Muscle layer of colon (tissue), 2 donors: ENCODE data around the gene PROKR1.

ENCODE experiments used
- H3K27ac ChIP-seq: one replicate; pipeline ENCODE4 v1.7.0; 2013; ENCODE audit warnings: low read depth, mild to moderate bottlenecking, low read length, moderate library complexity
- H3K27me3 ChIP-seq, 2 donors: one replicate each; pipeline ENCODE4 v1.7.0; 2013; ENCODE audit warnings: low read length in 2 of 2, mild to moderate bottlenecking in 2 of 2; ENCODE audit not compliant: insufficient read depth in 2 of 2, control insufficient read depth in 1 of 2
- H3K36me3 ChIP-seq: one replicate; pipeline ENCODE4 v1.7.0; 2013; ENCODE audit warnings: mild to moderate bottlenecking, low read length; ENCODE audit not compliant: insufficient read depth
- H3K4me1 ChIP-seq: one replicate; pipeline ENCODE4 v1.7.0; 2013; ENCODE audit warnings: mild to moderate bottlenecking, low read length; ENCODE audit not compliant: insufficient read depth
- H3K4me3 ChIP-seq, 2 donors: one replicate each; pipeline ENCODE4 v1.7.0; 2013; ENCODE audit warnings: low read length in 2 of 2, low read depth in 1 of 2, mild to moderate bottlenecking in 1 of 2, moderate library complexity in 1 of 2
- H3K9ac ChIP-seq: one replicate; pipeline ENCODE4 v1.7.0; 2013; ENCODE audit warnings: low read length
- H3K9me3 ChIP-seq: one replicate; pipeline ENCODE4 v1.7.0; 2013; ENCODE audit warnings: mild to moderate bottlenecking, low read length
- donor health status: abdominal sarcoma.
- donor health status: Adenocarcinoma of cecum.

Gene PROKR1

DNA sequence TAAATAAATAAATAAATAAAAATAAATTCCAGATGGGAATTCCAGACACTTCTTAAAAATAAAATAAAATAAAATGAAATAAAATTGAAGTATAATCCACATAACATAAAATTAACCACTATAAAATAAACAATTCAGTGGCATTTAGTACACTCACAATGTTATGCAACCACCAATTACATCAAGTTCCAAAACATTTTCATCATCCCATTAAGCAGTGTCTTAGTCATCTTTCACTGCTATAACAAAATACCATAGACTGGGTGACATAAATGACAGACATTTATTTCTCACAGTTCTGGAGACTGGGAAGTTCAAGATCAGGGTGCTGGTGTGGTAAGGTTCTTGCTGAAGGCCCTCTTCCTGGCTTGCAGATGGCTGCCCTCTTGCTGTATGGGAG is 22.6 kb upstream of the PROKR1 start:
- H3K27me3 ChIP-seq, result no peaks in the 10 kb centered on the region
- no peak overlapping the region for H3K4me3 ChIP-seq
- H3K9ac ChIP-seq, result no peak overlapping the region
- H3K36me3 ChIP-seq, result no peaks in the 10 kb centered on the region
- H3K27ac ChIP-seq, result no peak overlapping the region
- H3K9me3 ChIP-seq, result no peaks in the 10 kb centered on the region
- H3K4me1 ChIP-seq, result no peaks in the 10 kb centered on the region

GRCh38 chr2:68623820-68624219 is 19.6 kb upstream of the PROKR1 start:
- no peak overlapping the region for H3K9ac ChIP-seq
- no peaks in the 10 kb centered on the region for H3K27me3 ChIP-seq
- no peaks in the 10 kb centered on the region for H3K9me3 ChIP-seq
- no peaks in the 10 kb centered on the region for H3K4me1 ChIP-seq
- H3K4me3 ChIP-seq, result no peak overlapping the region
- no peaks in the 10 kb centered on the region for H3K36me3 ChIP-seq
- no peak overlapping the region for H3K27ac ChIP-seq

GRCh38 chr2:68627615-68628014 is 15.8 kb upstream of the PROKR1 start:
- no peak overlapping the region for H3K27ac ChIP-seq
- no peak overlapping the region for H3K4me3 ChIP-seq
- no peaks in the 10 kb centered on the region for H3K9me3 ChIP-seq
- no peak overlapping the region for H3K9ac ChIP-seq
- no peaks in the 10 kb centered on the region for H3K4me1 ChIP-seq
- no peaks in the 10 kb centered on the region for H3K36me3 ChIP-seq
- H3K27me3 ChIP-seq, result no peaks in the 10 kb centered on the region

- Histone ChIP-seq H3K4me3 (no peak overlapping the region), H3K4me1 (no peaks in the 10 kb centered on the region), H3K9ac (no peak overlapping the region), H3K27me3 (no peaks in the 10 kb centered on the region), H3K27ac (no peak overlapping the region), H3K36me3 (no peaks in the 10 kb centered on the region), H3K9me3 (no peaks in the 10 kb centered on the region)
These were observed 11.4 kb upstream of the PROKR1 start for GRCh38 chr2:68632021-68632420.

DNA sequence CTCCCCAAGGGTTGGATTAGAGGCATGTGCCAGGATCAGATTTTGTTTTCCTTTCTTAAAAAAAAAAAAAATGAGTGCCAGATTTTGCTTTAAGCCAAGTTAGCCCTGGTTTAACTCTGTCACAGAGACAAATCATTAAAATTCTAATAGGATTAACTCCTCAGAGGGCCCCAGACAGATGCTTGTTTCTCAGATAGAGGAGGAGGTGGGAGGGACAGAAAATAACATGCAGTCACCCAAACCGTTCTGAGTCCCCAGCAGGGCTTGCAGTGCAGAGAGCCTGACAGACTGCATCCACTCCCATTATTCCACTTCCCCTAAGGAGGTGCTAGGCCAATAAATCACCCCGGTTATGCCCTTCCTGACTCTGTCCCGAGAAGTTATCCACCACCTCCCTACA is 6.3 kb upstream of the PROKR1 start:
- H3K27ac ChIP-seq, result no peak overlapping the region
- H3K9me3 ChIP-seq, result no peaks in the 10 kb centered on the region
- H3K27me3 ChIP-seq, result peaks cover 3 to 13% of the 10 kb centered on the region in 2 donors
- H3K4me3 ChIP-seq, result no peak overlapping the region
- no peaks in the 10 kb centered on the region for H3K36me3 ChIP-seq
- no peaks in the 10 kb centered on the region for H3K4me1 ChIP-seq
- no peak overlapping the region for H3K9ac ChIP-seq

- H3K36me3 ChIP-seq, result no peaks in the 10 kb centered on the region
- H3K27ac ChIP-seq, result no peak overlapping the region
- H3K9ac ChIP-seq, result no peak overlapping the region
- peaks cover 23 to 50% of the 10 kb centered on the region in 2 donors for H3K27me3 ChIP-seq
- H3K4me1 ChIP-seq, result no peaks in the 10 kb centered on the region
- peak overlapping the region in 1 of 2 donors; percentile 45 for H3K4me3 ChIP-seq
- H3K9me3 ChIP-seq, result no peaks in the 10 kb centered on the region
These were observed 601 bp downstream of the PROKR1 start for GRCh38 chr2:68643874-68644485.

DNA sequence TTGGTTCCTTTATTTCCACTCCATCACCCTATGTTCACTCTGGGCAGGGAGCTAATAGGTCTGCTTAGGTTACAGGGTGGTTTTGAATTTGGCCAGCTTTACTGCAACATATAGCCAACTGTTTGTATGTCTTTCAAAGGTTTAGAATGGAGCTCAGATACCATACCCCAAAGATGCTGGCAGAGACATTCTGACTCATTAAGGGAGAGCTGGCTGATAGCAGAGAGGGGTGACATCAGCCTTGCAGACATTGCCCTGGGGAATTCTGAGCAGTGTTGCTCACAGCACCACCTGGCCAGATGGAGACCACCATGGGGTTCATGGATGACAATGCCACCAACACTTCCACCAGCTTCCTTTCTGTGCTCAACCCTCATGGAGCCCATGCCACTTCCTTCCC is 2.1 kb downstream of the PROKR1 start:
- no peak overlapping the region for H3K27ac ChIP-seq
- no peak overlapping the region for H3K4me3 ChIP-seq
- H3K4me1 ChIP-seq, result no peaks in the 10 kb centered on the region
- no peaks in the 10 kb centered on the region for H3K36me3 ChIP-seq
- H3K9me3 ChIP-seq, result no peaks in the 10 kb centered on the region
- H3K27me3 ChIP-seq, result peaks cover 23 to 50% of the 10 kb centered on the region in 2 donors
- H3K9ac ChIP-seq, result no peak overlapping the region

DNA sequence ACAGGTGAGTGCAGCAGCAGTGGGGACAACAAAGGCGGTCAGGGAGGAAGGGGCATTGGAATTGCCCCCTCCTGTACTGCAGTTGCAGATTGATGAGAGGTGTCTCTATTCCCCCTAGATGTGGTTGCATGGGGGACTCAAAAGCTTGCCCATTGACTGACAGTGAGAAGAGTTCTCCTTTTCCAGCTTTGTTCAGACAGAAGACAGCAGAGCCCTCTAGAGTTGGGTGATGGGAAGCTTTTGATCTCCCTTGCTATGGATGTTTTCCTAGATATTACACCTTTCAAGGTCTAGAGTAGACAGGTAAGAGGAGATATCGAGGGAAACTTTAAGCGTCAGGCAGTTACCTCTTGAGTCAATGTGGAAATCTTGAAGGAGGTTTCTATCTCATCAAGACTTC is 2.9 kb downstream of the PROKR1 start:
- Histone ChIP-seq H3K4me3 (no peak overlapping the region), H3K27ac (no peak overlapping the region), H3K36me3 (no peaks in the 10 kb centered on the region), H3K9ac (no peak overlapping the region), H3K9me3 (no peaks in the 10 kb centered on the region), H3K27me3 (peaks cover 23 to 42% of the 10 kb centered on the region in 2 donors), H3K4me1 (no peaks in the 10 kb centered on the region)

DNA sequence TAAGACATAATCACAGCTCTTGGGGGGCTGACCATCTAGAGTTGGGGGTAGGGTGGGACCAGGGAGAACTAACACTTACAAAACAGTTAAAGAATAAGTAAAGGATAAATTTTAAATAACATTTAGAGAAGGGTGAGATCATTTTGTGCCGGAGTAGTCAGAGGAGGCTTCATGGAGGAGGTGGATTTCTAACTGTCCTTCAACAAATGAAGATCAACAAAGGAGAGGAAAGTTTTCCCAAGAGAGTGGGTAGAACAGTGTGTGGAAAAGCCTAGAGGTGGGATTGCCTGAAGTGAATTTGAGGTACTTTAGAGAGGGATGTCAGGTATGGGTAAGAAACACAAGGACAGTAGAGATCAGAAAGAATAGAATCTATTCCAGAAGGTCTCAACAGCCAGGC is 7.3 kb downstream of the PROKR1 start:
- H3K4me1 ChIP-seq, result no peaks in the 10 kb centered on the region
- no peak overlapping the region for H3K9ac ChIP-seq
- peaks cover 0 to 9% of the 10 kb centered on the region in 2 donors for H3K27me3 ChIP-seq
- no peak overlapping the region for H3K4me3 ChIP-seq
- no peaks in the 10 kb centered on the region for H3K9me3 ChIP-seq
- H3K27ac ChIP-seq, result no peak overlapping the region
- no peaks in the 10 kb centered on the region for H3K36me3 ChIP-seq

- Histone ChIP-seq H3K27me3 (peaks cover 0 to 5% of the 10 kb centered on the region in 2 donors), H3K9me3 (no peaks in the 10 kb centered on the region), H3K4me1 (no peaks in the 10 kb centered on the region), H3K36me3 (no peaks in the 10 kb centered on the region), H3K9ac (no peak overlapping the region), H3K27ac (no peak overlapping the region), H3K4me3 (no peak overlapping the region)
These were observed 9.7 kb downstream of the PROKR1 start for GRCh38 chr2:68653034-68653433.

- Histone ChIP-seq H3K27me3 (no peaks in the 10 kb centered on the region), H3K9me3 (no peaks in the 10 kb centered on the region), H3K27ac (no peak overlapping the region), H3K36me3 (no peaks in the 10 kb centered on the region), H3K4me1 (no peaks in the 10 kb centered on the region), H3K9ac (no peak overlapping the region), H3K4me3 (no peak overlapping the region)
These were observed 10.2 kb downstream of the PROKR1 start for GRCh38 chr2:68653538-68653982.

DNA sequence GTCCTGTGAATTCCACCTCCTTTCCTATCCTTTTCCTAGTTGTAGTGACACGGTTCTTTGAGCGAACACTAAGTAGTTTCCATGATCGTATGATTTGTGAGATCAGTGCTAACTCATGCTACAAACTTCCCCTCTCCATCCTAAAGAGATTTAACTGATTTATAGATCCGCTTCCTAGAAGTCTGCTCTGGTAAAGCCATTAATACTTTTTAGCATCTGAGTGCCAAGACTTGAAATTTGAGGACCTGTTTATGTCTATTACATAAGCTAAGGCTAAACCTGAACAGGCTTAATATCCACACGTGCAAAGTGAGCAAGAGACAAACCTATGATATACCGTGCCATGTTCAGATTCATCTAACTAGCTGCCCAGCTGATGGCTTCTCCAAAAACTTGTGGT is 14.9 kb downstream of the PROKR1 start:
- Histone ChIP-seq H3K4me1 (no peaks in the 10 kb centered on the region), H3K9ac (no peak overlapping the region), H3K4me3 (no peak overlapping the region), H3K27me3 (no peaks in the 10 kb centered on the region), H3K27ac (no peak overlapping the region), H3K36me3 (no peaks in the 10 kb centered on the region), H3K9me3 (no peaks in the 10 kb centered on the region)
